Measurements from ENCODE around the gene CCDC92B.

DNA sequence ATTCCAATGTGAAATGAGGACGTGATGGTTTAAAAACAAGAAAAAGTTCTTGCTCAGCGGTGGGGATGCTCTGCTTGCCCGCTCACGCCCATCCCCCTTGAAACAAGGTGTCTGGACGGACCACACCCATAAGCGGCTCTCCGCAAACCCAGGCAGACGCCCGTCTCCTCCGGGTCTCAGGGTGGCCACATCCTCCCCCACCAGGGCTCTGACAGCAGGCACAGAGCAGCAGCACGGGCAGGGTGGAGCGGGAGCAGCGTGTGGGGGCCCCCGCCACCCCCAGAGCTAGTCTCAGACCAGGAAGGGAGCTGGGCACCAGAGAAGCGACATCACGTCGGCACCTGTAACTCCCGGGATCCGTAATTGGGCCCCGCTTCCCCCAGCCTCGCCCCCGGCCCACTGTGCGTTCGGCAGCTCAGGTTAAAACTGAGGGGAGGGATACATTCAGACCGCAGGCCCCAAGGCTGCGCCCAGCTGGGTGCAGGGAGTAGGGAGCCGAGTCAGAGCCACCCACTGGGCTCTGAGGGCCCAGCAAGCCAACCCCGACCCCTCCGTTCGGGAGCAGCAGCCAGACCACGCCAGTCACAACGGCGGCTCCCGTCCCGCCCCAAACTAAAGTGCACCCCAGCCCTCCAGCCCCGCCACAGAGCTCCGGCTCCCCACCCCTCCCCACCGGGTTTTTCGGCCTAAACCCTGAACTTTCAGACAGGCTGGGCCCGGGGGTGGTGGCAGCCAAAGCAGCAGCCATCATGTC is 59.9 kb downstream of the CCDC92B start:
- TF ChIP-seq, protein P1, sequence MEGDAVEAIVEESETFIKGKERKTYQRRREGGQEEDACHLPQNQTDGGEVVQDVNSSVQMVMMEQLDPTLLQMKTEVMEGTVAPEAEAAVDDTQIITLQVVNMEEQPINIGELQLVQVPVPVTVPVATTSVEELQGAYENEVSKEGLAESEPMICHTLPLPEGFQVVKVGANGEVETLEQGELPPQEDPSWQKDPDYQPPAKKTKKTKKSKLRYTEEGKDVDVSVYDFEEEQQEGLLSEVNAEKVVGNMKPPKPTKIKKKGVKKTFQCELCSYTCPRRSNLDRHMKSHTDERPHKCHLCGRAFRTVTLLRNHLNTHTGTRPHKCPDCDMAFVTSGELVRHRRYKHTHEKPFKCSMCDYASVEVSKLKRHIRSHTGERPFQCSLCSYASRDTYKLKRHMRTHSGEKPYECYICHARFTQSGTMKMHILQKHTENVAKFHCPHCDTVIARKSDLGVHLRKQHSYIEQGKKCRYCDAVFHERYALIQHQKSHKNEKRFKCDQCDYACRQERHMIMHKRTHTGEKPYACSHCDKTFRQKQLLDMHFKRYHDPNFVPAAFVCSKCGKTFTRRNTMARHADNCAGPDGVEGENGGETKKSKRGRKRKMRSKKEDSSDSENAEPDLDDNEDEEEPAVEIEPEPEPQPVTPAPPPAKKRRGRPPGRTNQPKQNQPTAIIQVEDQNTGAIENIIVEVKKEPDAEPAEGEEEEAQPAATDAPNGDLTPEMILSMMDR (IDR thresholded peaks at IDR 0.05), result no peak
- TF ChIP-seq EZH2phosphoT487 (IDR thresholded peaks at IDR 0.05), result no peak

Measured in neural progenitor cell (in vitro differentiated cells).